ENCODE results near the gene ORC4.

DNA sequence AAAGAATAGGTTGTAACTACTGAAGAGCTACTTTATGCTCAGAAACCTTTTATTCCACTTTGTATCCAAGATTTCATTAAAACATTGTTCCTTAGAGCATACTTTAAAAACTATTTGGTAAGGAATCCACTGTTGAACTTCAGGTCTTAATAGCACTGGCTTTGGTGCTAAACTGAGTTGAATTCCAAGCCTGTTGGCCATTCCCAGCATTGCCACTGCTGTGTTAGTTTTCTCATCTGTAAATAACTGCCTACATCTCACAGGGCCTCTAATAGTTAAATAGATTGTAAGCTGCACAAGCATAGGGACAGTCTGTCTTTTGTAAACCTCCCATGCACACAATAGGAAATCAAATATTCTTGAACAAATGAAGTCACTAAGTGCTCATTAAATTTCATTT, 86.6 kb downstream of the ORC4 start:
- TF ChIP-seq, protein P1, sequence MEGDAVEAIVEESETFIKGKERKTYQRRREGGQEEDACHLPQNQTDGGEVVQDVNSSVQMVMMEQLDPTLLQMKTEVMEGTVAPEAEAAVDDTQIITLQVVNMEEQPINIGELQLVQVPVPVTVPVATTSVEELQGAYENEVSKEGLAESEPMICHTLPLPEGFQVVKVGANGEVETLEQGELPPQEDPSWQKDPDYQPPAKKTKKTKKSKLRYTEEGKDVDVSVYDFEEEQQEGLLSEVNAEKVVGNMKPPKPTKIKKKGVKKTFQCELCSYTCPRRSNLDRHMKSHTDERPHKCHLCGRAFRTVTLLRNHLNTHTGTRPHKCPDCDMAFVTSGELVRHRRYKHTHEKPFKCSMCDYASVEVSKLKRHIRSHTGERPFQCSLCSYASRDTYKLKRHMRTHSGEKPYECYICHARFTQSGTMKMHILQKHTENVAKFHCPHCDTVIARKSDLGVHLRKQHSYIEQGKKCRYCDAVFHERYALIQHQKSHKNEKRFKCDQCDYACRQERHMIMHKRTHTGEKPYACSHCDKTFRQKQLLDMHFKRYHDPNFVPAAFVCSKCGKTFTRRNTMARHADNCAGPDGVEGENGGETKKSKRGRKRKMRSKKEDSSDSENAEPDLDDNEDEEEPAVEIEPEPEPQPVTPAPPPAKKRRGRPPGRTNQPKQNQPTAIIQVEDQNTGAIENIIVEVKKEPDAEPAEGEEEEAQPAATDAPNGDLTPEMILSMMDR (optimal IDR thresholded peaks at IDR 0.05 in 1 of 3, IDR thresholded peaks at IDR 0.05 in 1 of 3, conservative IDR thresholded peaks at IDR 0.05 in 1 of 3; ENCODE audit: extremely low read depth in 1 of 3, insufficient read depth in 2 of 3, low read length in 3 of 3): no peak
- TF ChIP-seq EZH2 (IDR thresholded peaks at IDR 0.05; ENCODE audit: low read length): no peak

Measured in keratinocyte (primary cell).